ENCODE data around the gene EBP.
"Not testable (repeated sequence)": the region's sequence is repeated elsewhere in the genome, so short reads cannot be mapped to it uniquely, and the experiment has no call there.

Gene EBP

DNA sequence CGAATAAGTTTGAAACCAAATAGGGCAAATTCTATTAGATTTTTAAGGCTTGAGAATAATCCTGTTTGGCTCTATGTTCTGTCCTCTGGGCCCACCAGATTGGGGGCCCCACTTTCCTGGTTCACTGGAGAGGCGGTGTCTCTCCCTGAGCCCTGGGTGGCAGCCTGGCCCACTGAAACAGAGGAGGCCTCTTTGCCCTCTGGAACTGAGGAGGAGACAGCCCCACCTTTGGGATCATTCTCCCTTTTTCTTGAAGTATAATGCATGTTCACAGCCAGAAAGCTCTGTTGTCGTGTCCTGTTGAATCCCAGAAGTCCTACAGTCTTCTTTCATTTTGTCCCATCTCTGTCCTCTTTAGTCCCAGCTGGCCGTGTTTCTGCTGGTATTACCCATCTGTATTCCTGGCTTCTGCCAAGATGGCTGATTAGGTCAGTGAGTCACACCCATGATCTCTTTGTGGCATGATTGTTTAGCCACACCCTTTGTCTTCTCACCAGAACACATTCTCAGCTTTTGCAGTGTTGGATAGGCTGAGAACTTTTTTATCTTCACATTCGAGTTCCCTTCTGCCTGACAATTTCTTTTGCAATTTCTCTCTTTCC is 9.9 kb downstream of the EBP start:
- DNase-seq: no peak

DNA sequence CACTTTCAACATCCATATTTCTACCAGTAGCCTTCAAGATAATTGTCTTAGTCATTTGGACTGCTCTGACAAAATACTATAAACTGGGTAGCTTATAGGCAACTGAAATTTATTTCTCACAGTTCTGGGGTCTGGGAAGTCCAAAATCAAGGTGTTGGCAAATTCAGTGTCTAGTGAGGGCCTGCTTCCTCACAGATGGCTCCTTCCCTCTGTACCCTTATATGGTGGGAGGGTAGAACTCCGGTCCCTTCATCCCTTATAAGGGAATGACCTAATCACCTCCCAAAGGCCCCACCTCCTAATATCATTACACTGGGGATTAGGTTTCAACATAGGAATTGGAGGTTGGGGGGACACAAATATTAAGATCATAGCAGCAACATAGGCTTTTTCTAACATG is 10.6 kb downstream of the EBP start:
- DNase-seq: no peak

DNA sequence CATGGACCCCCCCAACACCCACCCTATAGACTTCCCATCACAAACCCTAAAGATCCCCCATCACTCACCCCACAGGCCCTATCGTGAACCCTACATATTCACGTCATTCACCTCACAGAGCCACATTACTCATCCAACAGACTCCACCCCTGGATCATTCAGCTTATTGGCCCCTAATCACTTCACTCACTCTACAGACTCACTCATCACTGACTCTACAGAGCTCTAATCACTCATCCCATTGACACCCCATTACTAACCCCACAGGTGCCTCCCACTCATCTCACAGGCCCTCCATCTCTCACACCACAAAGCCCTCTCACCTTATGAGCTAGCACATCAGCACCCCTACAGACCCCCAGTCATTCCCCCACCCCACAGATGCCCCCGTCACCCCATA is 11.6 kb downstream of the EBP start:
- DNase-seq: no peak

DNA sequence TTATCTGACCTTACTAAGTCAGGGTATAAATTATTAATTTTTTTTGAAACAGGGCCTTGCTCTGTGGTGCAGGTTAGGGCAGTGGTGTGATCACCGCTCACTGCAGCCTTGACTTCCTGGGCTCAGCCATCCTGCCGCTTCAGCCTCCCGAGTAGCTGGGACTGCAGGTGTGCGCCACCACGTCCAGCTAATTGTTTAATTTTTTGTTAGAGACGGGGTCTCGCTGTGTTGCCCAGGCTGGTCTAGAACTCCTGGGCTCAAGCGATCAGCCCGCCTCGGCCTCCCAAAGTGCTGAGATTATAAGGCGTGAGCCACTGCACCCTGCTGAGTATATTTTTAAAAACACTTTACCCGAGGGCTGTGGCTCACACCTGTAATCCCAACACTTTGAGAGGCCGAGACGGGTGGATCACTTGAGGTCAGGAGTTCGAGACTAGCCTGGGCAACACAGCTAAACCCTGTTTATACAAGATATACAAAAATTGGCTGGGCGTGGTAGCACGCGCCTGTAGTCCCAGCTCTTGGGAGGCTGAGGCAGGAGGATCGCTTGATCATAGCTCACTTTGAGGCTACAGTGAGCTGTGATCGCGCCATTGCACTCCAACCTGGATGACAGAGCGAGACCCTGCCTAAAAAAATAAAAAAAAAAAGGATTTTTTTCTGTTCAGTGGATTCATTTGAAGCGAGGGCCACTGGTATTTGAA is 17.2 kb downstream of the EBP start:
- no peak for DNase-seq

GRCh38 chrX:48539345-48540027 is 17.9 kb downstream of the EBP start, which contains the start of gene TBC1D25:
TBC1D25 (plus strand) TSS chrX:48539714; CDS start chrX:48539798, 84 bp downstream.
- peak; percentile 92 for DNase-seq

GRCh38 chrX:48540028-48540375 is 18.4 kb downstream of the EBP start:
- DNase-seq: peak; percentile 47

- DNase-seq: no peak
Observed at GRCh38 chrX:48540480-48540879, 18.9 kb downstream of the EBP start.

DNA sequence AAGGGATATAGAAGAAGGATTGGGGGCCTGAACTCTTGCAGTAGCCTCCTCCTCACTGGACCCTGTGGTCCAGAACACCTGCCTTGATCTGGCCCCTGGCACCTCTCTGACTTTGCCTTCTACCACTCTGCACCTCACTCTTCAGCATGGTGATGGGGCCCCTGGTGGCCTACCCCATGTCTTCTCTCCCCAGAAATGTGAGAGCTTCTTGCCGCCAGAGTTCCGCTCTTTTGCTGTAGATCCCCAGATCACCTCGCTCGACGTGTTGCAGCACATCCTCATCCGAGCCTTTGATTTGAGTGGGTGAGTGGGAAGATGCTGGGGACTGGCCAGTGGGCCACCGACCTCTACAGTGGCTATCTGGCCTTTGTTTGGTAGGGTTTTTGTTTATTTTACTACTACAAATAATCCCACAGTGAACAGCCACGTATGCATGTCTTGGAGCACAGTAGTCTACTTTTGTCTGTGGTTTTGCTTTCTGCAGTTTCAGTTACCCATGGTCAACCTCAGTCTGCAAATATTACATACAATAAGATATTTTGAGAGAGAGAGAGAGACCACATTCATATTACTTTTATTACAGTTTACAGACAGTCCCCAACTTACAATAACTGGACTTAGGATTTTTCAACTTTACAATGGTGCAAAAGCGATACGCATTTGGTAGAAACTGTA is 19.7 kb downstream of the EBP start:
- no peak for DNase-seq

DNA sequence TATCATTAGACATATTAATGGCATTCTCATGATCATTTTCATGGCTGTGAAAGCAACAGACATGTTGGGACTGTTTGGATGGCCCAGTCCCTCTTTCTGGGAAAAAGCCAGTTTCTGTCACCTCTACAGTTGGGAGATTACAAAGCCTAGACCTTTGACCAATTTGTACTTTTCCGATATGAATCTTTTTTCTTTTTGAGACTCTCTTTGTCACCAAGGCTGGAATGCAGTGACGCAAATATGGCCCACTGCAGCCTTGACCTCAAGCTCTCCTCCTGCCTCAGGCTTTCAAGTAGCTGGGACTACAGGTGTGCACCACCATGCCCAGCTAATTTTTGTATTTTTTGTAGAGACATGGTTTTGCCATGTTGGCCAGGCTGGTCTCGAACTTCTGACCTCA is 27.3 kb downstream of the EBP start:
- DNase-seq: no peak

GRCh38 chrX:48555731-48556325 is 34.2 kb downstream of the EBP start:
- not testable (repeated sequence) for DNase-seq

DNA sequence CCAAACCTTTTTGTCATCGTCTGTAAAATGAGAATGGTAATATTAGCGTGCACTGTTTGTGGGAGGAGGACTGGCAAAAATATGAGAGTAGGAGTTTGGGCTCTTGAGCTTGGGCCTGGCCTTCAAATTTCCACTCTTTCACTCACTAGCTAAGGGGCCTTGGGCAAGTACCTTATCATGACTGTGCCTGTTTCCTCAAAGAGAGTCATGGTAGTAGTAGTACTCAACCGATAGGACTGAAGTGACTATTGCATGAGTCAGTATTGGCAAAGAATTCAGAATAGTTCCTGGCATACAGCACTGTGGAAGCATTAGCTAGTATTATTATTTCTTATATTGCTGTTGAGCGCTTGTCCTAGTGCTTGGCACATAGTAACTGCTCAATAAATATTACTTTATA is 36.7 kb downstream of the EBP start:
- DNase-seq: no peak

GRCh38 chrX:48559636-48560035 is 38.0 kb downstream of the EBP start:
- DNase-seq: no peak

DNA sequence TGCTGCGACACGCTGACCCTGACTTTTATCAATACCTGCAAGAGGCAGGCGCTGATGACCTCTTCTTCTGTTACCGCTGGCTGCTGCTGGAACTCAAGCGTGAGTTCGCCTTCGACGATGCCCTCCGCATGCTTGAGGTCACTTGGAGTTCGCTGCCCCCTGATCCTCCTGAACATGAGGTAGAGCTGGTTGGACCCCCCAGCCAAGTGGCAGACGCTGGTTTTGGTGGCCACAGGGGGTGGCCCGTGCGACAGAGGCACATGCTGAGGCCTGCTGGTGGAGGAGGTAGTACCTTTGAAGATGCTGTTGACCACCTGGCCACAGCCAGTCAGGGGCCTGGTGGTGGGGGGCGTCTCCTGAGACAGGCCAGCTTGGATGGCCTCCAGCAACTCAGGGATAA is 38.4 kb downstream of the EBP start:
- no peak for DNase-seq

DNA sequence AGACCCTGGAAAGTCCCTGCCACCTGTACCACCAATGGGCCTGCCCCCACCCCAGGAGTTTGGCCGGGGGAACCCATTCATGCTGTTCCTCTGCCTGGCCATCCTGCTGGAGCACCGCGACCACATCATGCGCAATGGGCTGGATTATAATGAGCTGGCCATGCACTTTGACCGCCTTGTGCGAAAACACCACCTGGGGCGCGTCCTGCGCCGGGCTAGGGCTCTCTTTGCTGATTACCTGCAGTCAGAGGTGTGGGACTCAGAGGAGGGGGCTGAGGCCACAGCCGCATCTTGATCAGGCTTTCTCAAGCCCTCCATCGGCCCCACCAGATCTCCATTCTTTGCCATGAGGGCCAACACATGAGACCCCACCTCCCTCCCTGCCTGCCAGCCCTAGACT is 39.1 kb downstream of the EBP start:
- DNase-seq: no peak

- DNase-seq: no peak
Observed at GRCh38 chrX:48569958-48570357, 48.4 kb downstream of the EBP start.

- peak; percentile 5 for DNase-seq
Observed at GRCh38 chrX:48573690-48574269, 52.2 kb downstream of the EBP start.

DNA sequence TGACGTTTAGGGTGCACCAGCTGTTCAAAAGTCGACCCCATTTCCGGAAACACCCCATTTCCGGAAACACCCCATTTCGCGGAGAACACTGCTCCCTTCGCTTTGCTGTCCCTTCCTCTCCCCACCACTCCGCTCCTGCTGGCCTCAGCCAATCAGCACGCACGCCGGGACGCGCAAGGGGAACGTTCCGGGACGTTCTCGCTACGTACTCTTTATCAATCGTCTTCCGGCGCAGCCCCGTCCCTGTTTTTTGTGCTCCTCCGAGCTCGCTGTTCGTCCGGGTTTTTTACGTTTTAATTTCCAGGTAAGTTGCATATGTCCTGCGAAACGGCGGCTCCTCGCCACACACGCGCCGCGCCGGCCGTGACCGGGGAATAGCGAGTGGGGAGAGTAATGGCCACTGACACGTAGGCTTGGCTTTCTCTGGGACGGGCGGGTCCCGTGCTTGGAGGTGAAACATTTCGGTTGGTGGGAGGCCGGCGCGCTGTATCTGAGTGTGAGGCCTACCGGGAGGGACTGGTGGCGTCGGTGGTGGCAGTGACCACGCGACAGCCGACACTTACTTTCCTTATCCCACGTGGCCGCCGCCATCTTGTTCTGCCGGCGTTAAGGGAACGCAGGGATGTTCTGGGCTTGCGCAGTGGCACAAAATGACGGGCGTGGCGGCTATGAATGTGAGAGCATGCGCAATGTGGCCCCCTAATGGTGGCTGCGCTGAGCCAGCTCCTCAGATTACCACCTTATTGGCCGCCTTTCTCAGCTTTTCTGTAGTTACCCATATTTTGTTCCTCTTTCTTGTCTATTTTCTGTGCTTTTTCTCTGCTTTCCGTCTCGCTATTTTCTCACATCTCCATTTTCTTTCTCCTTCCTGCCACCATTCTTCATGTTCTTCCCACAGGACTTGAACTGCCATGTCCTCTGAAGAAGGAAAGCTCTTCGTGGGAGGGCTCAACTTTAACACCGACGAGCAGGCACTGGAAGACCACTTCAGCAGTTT is 53.0 kb downstream of the EBP start, which contains the start of gene RBM3:
RBM3 (plus strand) TSS at position 215 of the 997 bp plus-strand sequence; CDS start at position 912, 697 bp downstream.
- DNase-seq: peak; percentile 84

GRCh38 chrX:48575642-48576041 is 54.0 kb downstream of the EBP start:
- DNase-seq: no peak

- DNase-seq: no peak
Observed at GRCh38 chrX:48576108-48576507, 54.5 kb downstream of the EBP start.

Measured in activated T-cell treated with anti-CD3 and anti-CD28 coated beads for 4 hours (primary cell).